ENCODE results near the gene WLS.
A peak's percentile ranks its signal among the peaks of the same experiment; 100 is the strongest.

Gene WLS

DNA sequence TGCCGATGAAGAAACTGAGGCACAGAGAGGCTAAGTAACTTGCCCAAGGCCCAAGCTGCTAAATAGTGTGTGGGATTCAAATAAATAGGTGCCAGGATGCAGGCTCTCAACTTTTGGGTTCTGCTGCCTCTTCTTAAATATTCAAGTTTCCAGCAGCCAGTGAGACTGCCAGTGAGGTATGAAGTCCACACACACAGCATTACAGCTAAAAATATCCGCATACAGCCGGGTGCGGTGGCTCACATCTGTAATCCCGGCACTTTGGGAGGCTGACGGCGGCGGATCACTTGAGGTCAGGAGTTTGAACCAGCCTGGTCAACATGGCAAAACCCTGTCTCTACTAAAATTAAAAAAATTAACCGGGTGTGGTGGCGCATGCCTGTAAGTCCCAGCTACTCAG lies 103.5 kb downstream of the WLS start:
- DNase-seq = no peak

GRCh38 chr1:68128157-68128556 lies 104.2 kb downstream of the WLS start:
- no peak for DNase-seq

- no peak for DNase-seq
These were observed 110.8 kb downstream of the WLS start for GRCh38 chr1:68121536-68121935.

GRCh38 chr1:68120136-68120791 lies 112.1 kb downstream of the WLS start:
- peak; percentile 10 for DNase-seq

DNA sequence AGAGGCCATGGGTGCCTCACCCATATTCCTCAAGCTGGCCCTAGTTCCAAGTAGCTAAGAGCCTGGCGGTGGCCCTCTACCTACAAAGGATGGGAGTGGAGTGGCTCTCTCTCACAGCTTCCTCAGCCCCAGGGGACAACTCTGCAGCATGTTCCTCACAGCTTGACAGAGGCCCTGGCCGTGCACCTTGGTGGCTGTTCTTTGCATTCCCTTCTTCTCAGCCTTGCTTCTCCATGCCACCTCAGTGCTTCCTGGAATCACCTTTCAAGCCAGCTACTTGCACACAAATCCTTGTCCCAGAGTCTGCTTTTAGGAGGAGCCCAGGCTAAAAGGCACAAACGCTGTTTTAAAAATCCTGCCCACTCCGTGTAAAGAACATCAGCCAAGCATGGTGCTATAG lies 112.9 kb downstream of the WLS start:
- no peak for DNase-seq

DNA sequence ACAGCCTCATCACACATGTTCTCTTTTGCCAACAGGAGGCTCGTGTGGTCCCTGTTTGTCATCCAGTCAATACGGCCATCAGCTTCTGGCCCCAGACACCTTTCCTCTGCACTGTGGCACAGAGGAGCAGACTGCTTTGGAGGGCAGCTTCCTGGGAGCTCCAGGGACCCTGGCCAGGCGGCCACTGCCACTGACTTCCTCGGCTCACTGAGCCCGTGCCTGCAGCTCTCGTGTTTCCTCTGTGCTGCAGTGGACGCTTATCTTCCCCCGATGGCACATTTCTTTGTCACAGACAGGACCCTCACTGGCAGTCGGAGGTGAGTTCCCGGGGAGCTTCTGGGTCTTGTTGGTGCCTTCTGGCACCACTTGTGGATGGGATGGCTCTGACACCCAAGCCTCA lies 114.9 kb downstream of the WLS start:
- DNase-seq = no peak

GRCh38 chr1:68116643-68117235 lies 115.6 kb downstream of the WLS start:
- DNase-seq = no peak

GRCh38 chr1:68115308-68115707 lies 117.0 kb downstream of the WLS start:
- no peak for DNase-seq

DNA sequence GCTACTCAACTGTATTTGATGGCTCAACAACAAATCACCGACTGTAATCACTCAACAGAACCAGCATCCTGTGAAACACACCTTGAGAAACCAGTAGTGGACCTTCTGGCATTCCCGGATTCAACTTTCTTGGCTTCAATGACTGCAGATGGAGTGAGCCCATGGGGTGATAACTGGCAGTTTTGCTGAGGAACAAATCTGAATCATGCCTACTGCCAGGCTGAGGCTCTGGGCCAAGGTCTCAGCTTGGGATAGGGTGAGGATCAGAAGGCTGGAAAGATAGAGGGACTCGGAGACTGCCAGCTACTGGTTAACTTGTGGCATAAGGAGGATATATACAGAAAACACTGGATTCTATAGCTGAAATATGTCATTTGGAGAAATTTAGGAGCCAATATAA lies 118.4 kb downstream of the WLS start:
- no peak for DNase-seq

- no peak for DNase-seq
These were observed 119.5 kb downstream of the WLS start for GRCh38 chr1:68112835-68113243.

DNA sequence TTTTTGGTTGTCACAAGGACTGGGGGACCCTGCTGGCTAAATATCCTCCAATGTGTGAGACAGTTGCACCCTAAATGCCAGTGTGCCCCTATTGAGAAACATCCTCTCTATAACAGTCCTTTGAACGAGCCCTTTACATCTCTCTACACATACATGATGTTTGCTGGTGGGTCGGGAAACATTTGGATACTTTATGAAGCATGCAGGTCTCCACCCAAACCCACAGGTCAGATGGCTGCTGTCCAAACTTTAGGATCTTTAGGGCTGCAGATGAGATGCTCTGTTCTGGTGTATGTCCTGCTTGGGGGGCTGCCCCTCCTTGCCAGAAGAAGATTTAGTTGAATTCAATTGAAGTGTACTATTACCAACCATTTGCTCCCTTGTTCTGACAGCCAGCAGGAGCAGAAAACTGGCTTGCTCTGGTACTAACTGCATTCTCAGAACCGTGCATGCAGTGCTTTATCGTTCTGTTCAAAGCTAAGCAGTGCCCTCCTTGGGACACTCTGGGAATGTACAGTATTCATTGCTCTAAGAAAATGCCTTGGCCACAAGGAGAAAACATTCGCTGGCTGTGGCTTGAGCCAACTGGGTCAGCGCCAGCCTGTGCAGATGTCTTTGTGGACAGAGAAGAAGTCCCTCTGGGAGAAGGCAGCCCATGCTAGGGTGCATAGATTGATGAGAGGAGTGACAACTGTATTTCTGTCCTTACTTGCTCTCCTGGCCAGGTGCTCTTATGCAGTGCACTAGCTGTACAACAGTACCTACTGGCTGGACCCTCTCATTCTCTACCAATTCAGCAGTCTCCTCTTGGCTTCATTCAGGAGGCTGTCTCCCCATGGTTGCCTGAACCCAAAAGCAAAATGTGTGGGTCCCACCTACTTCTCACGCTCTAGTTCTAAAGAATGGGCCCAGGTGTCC lies 120.5 kb downstream of the WLS start:
- DNase-seq = no peak

- DNase-seq = no peak
These were observed 124.6 kb downstream of the WLS start for GRCh38 chr1:68107771-68108170.

DNA sequence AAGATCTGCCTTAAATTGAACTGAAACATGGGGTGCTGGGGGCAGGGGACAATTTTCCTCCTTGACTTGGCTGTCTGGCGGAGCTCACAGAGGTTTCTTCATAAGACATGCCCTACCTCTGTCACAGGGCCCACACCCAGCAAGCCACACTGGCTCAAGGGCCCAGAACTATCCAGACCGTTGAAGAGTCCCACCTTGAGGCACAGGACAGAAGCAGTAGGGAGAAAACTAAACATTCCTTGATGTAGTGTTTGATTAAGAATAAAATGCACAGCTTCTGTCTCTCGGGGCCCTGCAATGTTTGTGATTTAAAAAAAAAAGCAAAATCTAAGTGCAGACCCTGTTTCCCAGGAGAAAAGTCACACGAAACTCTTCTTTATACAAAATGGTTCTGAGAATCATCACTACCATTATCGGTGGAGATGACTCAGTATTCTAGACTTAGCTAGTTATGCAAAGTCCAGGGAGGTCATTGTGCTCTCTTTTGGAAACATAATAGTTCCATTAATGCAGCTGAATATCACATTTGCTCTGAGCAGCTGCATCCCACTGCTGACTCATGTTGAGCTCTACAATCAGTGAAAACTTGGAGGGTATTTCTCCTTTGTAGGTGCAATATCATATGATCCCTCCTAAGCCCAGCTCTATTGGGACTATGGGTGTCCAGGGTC lies 128.3 kb downstream of the WLS start:
- no peak for DNase-seq

DNA sequence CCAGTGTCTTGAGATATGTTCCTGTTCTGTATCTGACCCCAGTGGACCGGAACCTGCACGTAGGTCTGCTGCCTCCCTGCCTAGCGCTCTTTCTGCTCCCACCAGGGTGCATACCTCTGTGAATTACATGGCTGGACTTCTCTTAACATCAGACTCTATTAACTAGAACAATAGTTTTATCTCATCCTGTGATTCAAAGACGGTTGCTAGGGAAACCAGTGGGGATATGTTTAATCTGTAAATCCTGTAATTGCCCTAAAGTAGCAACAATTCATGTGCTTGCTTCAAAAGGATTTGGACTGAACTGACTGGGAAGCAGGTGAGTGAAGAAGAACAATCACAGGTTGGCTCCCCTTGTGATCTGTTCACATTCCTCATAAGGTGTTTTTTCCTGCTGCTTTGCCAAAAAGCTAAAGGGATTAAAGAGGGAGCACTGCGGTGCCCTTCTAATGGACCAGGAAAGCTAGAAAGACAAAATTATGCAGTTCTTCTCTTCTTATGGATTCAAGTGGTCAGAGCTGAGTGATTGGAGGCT lies 129.2 kb downstream of the WLS start:
- DNase-seq = no peak

- DNase-seq = no peak
These were observed 130.5 kb downstream of the WLS start for GRCh38 chr1:68101829-68102228.

GRCh38 chr1:68100571-68100970 lies 131.8 kb downstream of the WLS start:
- DNase-seq = no peak

- DNase-seq = no peak
These were observed 138.6 kb downstream of the WLS start for GRCh38 chr1:68093737-68094136.

DNA sequence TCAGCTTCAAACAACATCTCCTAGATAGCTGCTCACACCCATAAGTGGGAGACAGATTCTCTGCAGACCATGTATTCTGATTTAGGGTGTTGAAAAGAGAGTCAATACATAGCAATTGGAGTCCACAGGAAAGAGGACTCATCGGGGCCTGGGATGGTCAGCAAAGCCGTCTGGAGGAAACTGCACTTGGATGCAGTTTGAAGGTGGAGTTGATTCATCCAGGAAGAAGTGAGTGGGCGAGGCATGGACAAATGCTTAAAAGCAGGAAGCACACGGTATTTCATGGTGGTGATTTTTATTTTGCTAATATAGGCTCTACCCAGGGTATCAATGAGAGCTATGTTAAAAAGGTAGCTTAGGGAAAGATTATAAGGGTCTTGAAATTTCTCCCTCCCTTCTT lies 145.1 kb downstream of the WLS start:
- DNase-seq = no peak

DNA sequence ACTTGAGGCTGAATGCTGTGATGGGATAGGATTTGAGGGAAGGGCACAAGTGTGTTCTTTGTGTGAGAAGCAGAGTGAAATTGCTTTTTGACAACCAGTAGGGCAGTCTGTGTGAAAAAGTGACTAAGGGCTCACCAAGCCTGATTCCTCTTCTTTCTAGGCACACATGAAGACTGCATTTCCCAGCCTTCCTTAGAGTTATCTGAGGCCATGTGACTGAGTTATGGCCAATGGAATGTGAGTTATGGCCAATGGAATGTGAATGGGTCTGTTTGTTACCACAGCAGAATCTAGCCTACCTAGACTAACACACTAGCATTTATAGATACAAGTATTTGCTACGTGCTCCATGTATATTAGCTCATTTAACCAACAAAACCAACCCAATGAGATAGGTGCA lies 146.6 kb downstream of the WLS start:
- no peak for DNase-seq

- no peak for DNase-seq
These were observed 148.6 kb downstream of the WLS start for GRCh38 chr1:68083686-68084085.

GRCh38 chr1:68081775-68082283 lies 150.5 kb downstream of the WLS start:
- no peak for DNase-seq

DNA sequence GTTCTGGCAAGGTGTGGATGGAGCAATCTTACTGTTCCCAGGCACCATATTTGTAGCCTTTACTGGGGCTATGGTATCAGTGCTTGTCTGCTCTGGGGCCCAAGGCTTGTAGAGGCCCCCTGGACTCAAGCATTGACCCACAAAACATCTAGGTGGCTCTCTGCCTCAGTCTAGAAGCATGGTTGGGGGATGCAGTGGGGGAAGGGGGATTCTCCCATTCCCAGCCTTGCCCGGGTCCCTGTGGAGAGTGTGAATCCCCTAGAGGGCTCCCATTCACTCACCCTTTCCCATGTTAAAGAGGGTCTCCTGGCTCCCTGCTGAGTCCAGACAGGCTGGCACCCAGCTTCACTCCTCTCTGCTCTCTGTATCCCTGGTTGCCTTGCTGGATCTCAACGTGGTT lies 153.7 kb downstream of the WLS start:
- no peak for DNase-seq

All from central memory CD4-positive, alpha-beta T cell (primary cell).